Thyroid gland (tissue), 4 donors: ENCODE results near the gene FNIP1.

Experiments used
- POLR2A ChIP-seq, 2 donors: fragments of 450-650 bp; IDR thresholded peaks; one replicate each; pipeline ENCODE4 v1.6.1; 2017; ENCODE audit warnings: antibody characterized with exemption in 2 of 2, mild to moderate bottlenecking in 2 of 2, moderate library complexity in 1 of 2
- TF ChIP-seq, protein P1 (sequence below), 6 experiments: fragments of 200-600 bp in 3 of 6; fragments of 450-650 bp in 3 of 6; sonication (generic) in 3 of 6; IDR thresholded peaks; one replicate each; pipeline ENCODE4 v1.5.1; 2016 to 2019; ENCODE audit warnings: antibody characterized with exemption in 6 of 6, mild to moderate bottlenecking in 2 of 6, inconsistent platforms in 1 of 6, moderate library complexity in 1 of 6

DNA sequence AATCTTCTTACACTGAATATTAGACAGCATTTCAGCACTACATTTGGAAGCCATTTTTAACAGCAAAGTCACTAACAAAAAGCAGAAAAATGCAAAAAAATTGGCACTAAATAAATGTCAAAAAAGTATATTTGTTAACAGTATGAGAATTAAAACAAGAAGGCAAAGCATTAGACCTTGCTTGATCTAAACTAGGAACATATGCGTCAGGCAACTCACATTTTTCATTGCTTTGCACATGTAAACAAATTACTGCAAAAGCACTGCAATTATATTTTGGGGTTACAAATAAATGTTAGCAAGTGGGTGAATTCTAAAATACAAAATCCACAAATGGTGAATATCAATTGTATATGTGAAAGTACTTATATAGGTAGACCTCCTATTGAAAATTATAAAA lies 112.8 kb downstream of the FNIP1 start:
- TF ChIP-seq, protein P1, sequence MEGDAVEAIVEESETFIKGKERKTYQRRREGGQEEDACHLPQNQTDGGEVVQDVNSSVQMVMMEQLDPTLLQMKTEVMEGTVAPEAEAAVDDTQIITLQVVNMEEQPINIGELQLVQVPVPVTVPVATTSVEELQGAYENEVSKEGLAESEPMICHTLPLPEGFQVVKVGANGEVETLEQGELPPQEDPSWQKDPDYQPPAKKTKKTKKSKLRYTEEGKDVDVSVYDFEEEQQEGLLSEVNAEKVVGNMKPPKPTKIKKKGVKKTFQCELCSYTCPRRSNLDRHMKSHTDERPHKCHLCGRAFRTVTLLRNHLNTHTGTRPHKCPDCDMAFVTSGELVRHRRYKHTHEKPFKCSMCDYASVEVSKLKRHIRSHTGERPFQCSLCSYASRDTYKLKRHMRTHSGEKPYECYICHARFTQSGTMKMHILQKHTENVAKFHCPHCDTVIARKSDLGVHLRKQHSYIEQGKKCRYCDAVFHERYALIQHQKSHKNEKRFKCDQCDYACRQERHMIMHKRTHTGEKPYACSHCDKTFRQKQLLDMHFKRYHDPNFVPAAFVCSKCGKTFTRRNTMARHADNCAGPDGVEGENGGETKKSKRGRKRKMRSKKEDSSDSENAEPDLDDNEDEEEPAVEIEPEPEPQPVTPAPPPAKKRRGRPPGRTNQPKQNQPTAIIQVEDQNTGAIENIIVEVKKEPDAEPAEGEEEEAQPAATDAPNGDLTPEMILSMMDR (IDR thresholded peaks at IDR 0.05): no peak
- TF ChIP-seq POLR2A (IDR thresholded peaks at IDR 0.05): no peak
